ENCODE results near the gene ZNF846. TPM values are rescaled to one million over a fixed set of nuclear protein-coding genes. Genes with fewer than 3 reads are reported as not detected.

The ZNF846 gene
- total and polyA plus RNA-seq, 2 experiments from 2014 or later = 6.0 to 14.8 TPM

DNA sequence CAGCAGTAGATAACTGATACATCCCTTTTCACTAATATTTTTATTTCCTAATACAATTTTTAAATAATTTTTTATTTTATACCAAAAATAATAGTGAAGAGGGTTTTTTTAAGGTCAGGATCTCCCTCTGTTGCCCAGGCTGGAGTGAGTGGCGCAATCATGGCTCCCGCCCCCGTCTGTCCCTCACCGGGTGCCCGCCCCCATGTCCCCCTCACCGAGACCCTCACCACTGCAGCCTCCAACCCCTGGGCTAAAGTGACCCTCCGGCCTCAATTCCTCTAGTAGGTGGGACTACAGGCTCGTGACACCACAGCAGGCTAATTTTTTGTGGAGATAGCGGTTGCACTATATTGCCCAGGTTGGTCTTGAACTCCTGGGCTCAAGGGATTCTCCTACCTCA, 17.8 kb upstream of the ZNF846 start (continued):
- TF ChIP-seq, protein P1, sequence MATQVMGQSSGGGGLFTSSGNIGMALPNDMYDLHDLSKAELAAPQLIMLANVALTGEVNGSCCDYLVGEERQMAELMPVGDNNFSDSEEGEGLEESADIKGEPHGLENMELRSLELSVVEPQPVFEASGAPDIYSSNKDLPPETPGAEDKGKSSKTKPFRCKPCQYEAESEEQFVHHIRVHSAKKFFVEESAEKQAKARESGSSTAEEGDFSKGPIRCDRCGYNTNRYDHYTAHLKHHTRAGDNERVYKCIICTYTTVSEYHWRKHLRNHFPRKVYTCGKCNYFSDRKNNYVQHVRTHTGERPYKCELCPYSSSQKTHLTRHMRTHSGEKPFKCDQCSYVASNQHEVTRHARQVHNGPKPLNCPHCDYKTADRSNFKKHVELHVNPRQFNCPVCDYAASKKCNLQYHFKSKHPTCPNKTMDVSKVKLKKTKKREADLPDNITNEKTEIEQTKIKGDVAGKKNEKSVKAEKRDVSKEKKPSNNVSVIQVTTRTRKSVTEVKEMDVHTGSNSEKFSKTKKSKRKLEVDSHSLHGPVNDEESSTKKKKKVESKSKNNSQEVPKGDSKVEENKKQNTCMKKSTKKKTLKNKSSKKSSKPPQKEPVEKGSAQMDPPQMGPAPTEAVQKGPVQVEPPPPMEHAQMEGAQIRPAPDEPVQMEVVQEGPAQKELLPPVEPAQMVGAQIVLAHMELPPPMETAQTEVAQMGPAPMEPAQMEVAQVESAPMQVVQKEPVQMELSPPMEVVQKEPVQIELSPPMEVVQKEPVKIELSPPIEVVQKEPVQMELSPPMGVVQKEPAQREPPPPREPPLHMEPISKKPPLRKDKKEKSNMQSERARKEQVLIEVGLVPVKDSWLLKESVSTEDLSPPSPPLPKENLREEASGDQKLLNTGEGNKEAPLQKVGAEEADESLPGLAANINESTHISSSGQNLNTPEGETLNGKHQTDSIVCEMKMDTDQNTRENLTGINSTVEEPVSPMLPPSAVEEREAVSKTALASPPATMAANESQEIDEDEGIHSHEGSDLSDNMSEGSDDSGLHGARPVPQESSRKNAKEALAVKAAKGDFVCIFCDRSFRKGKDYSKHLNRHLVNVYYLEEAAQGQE (IDR thresholded peaks at IDR 0.05; ENCODE audit: unreplicated experiment) = no peak
- TF ChIP-seq EZH2phosphoT487 (IDR thresholded peaks at IDR 0.05; ENCODE audit: unreplicated experiment) (no peak), ZNF331 (CRISPR knock-in tag; IDR thresholded peaks at IDR 0.05; ENCODE audit: low read depth) (no peak), EZH2 (IDR thresholded peaks at IDR 0.05; ENCODE audit: low read depth, unreplicated experiment) (no peak), CREB1 (CRISPR knock-in tag; IDR thresholded peaks at IDR 0.05; ENCODE audit: low read depth) (no peak)

DNA sequence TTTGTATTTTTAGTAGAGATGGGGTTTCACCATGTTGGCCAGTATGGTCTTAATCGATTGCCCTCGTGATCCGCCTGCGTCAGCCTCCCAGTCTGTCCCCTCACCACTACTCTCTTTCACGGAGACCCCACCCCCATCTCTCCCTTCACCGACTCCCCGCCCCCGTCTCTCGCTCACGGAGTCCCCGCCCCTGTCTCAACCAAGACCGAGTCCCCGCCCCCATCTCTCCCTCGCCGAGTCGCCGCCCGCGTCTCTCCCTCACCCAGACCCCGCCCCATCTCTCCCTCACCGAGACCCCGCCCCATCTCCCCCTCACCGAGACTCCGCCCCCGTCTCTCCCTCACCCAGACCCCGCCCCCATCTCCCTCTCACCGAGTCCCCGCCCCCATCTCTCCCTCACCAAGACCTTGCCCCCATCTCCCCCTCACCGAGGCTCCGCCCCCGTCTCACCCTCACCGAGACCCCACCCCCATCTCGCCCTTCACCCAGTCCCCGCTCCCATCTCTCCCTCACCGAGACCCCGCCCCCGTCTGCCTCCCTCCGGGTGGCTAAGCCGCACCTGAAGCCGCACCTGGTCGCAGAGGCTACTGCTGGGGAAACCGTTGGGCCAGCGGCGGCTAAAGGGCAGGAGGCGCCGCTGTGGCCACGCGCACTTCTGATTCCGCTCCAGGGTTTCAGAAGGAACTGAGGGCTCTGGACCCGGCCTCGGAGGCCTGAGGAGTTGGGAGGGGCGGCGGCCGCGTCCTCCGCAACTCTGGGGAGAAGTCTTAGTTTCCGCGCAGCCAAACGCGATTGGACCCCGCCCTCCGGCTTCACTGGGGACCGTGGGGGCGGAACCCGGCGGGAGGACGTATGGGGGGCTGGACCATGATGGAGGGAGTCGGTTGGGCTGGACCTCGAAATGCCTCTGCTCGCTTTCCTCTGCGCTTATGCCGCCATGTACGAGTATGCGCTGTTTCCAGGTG, 17.1 kb upstream of the ZNF846 start:
- H3K27ac Mint-ChIP-seq = peak overlapping the region; percentile 98
- Histone ChIP-seq H3K36me3 (ENCODE audit: insufficient read depth) (no peaks in the 10 kb centered on the region), H3K4me3 (peak overlapping the region; percentile 80), H3K27me3 (ENCODE audit: insufficient read depth) (no peaks in the 10 kb centered on the region), H3K9me2 (ENCODE audit: insufficient read depth) (no peaks in the 10 kb centered on the region; the same call in 1 of the 2 replicates), H3K4me1 (ENCODE audit: insufficient read depth) (peaks cover 41% of the 10 kb centered on the region), H3F3A (replicated peaks; ENCODE audit: low read depth) (peaks cover 20% of the 10 kb centered on the region), H3K79me2 (replicated peaks; ENCODE audit: insufficient read depth) (peaks cover 22% of the 10 kb centered on the region), H3K27ac (ENCODE audit: low read depth) (peak overlapping the region; percentile 99), H2AFZ (peak overlapping the region; percentile 47; the same call in 1 of the 2 replicates), H3K4me2 (peak overlapping the region; percentile 91), H4K20me1 (replicated peaks; ENCODE audit: insufficient read depth) (no peaks in the 10 kb centered on the region; the same call in 1 of the 2 replicates)
- peaks cover 12% of the 10 kb centered on the region for H3K27me3 Mint-ChIP-seq (ENCODE audit: insufficient read depth, low read depth, poor library complexity)
- ATAC-seq (peak; percentile 82), DNase-seq (ENCODE audit: low spot score) (peak; percentile 100)
- peaks cover 5% of the 10 kb centered on the region; the same call in 2 of the 3 replicates for H3K9me3 Mint-ChIP-seq
- H3K4me3 Mint-ChIP-seq = peak overlapping the region; percentile 84
- H3K36me3 Mint-ChIP-seq (ENCODE audit: low read depth) = peaks cover 18% of the 10 kb centered on the region
- H3K4me1 Mint-ChIP-seq = peaks cover 45% of the 10 kb centered on the region
- TF ChIP-seq CREB1 (CRISPR knock-in tag; IDR thresholded peaks at IDR 0.05; ENCODE audit: low read depth) = peak; percentile 43
- no peak for TF ChIP-seq EZH2 (IDR thresholded peaks at IDR 0.05; ENCODE audit: low read depth, unreplicated experiment)
- TF ChIP-seq NANOG (IDR thresholded peaks at IDR 0.05; ENCODE audit: borderline replicate concordance) = no peak
- TF ChIP-seq, protein P2, sequence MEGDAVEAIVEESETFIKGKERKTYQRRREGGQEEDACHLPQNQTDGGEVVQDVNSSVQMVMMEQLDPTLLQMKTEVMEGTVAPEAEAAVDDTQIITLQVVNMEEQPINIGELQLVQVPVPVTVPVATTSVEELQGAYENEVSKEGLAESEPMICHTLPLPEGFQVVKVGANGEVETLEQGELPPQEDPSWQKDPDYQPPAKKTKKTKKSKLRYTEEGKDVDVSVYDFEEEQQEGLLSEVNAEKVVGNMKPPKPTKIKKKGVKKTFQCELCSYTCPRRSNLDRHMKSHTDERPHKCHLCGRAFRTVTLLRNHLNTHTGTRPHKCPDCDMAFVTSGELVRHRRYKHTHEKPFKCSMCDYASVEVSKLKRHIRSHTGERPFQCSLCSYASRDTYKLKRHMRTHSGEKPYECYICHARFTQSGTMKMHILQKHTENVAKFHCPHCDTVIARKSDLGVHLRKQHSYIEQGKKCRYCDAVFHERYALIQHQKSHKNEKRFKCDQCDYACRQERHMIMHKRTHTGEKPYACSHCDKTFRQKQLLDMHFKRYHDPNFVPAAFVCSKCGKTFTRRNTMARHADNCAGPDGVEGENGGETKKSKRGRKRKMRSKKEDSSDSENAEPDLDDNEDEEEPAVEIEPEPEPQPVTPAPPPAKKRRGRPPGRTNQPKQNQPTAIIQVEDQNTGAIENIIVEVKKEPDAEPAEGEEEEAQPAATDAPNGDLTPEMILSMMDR (conservative IDR thresholded peaks at IDR 0.05; ENCODE audit: low read depth in 2 of 2) = no peak
- TF ChIP-seq, protein P3, sequence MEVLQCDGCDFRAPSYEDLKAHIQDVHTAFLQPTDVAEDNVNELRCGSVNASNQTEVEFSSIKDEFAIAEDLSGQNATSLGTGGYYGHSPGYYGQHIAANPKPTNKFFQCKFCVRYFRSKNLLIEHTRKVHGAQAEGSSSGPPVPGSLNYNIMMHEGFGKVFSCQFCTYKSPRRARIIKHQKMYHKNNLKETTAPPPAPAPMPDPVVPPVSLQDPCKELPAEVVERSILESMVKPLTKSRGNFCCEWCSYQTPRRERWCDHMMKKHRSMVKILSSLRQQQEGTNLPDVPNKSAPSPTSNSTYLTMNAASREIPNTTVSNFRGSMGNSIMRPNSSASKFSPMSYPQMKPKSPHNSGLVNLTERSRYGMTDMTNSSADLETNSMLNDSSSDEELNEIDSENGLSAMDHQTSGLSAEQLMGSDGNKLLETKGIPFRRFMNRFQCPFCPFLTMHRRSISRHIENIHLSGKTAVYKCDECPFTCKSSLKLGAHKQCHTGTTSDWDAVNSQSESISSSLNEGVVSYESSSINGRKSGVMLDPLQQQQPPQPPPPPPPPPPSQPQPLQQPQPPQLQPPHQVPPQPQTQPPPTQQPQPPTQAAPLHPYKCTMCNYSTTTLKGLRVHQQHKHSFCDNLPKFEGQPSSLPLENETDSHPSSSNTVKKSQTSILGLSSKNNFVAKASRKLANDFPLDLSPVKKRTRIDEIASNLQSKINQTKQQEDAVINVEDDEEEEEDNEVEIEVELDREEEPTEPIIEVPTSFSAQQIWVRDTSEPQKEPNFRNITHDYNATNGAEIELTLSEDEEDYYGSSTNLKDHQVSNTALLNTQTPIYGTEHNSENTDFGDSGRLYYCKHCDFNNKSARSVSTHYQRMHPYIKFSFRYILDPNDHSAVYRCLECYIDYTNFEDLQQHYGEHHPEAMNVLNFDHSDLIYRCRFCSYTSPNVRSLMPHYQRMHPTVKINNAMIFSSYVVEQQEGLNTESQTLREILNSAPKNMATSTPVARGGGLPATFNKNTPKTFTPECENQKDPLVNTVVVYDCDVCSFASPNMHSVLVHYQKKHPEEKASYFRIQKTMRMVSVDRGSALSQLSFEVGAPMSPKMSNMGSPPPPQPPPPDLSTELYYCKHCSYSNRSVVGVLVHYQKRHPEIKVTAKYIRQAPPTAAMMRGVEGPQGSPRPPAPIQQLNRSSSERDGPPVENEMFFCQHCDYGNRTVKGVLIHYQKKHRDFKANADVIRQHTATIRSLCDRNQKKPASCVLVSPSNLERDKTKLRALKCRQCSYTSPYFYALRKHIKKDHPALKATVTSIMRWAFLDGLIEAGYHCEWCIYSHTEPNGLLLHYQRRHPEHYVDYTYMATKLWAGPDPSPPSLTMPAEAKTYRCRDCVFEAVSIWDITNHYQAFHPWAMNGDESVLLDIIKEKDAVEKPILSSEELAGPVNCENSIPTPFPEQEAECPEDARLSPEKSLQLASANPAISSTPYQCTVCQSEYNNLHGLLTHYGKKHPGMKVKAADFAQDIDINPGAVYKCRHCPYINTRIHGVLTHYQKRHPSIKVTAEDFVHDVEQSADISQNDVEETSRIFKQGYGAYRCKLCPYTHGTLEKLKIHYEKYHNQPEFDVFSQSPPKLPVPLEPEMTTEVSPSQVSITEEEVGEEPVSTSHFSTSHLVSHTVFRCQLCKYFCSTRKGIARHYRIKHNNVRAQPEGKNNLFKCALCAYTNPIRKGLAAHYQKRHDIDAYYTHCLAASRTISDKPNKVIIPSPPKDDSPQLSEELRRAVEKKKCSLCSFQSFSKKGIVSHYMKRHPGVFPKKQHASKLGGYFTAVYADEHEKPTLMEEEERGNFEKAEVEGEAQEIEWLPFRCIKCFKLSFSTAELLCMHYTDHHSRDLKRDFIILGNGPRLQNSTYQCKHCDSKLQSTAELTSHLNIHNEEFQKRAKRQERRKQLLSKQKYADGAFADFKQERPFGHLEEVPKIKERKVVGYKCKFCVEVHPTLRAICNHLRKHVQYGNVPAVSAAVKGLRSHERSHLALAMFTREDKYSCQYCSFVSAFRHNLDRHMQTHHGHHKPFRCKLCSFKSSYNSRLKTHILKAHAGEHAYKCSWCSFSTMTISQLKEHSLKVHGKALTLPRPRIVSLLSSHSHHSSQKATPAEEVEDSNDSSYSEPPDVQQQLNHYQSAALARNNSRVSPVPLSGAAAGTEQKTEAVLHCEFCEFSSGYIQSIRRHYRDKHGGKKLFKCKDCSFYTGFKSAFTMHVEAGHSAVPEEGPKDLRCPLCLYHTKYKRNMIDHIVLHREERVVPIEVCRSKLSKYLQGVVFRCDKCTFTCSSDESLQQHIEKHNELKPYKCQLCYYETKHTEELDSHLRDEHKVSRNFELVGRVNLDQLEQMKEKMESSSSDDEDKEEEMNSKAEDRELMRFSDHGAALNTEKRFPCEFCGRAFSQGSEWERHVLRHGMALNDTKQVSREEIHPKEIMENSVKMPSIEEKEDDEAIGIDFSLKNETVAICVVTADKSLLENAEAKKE (CRISPR knock-in tag; IDR thresholded peaks at IDR 0.05) = no peak
- TF ChIP-seq ZNF331 (CRISPR knock-in tag; IDR thresholded peaks at IDR 0.05; ENCODE audit: low read depth) = no peak
- TF ChIP-seq ZNF114 (CRISPR knock-in tag; IDR thresholded peaks at IDR 0.05) = no peak
- no peak for TF ChIP-seq EZH2phosphoT487 (IDR thresholded peaks at IDR 0.05; ENCODE audit: unreplicated experiment)
- peak; percentile 88 for TF ChIP-seq POLR2AphosphoS5 (IDR thresholded peaks at IDR 0.05; ENCODE audit: low read depth)
